Spleen (tissue), 11 donors: Measurements from ENCODE around the gene SLC6A1. TPM values are rescaled to one million over a fixed set of nuclear protein-coding genes. Genes with fewer than 3 reads are reported as not detected.
A peak's percentile ranks its signal among the peaks of the same experiment; 100 is the strongest.

ENCODE experiments used
- DNase-seq: peaks from one replicate; pipeline ENCODE4 v3.0.0-alpha.2; 2020
- H3K27ac ChIP-seq, 8 donors: fragments of 200-600 bp; sonication (generic) in 7 of 8; 1 replicate in 4 of 8; 2 replicates in 4 of 8; pipeline versions ENCODE4 v1.5.0 to v1.8.0; 2016 to 2021; ENCODE audit warnings: inconsistent platforms in 4 of 8, mild to moderate bottlenecking in 4 of 8, moderate library complexity in 1 of 8
- H3K27me3 ChIP-seq, 7 donors: fragments of 200-600 bp; sonication (generic) in 6 of 7; replicated peaks in 1 of 7; 1 replicate in 4 of 7; 2 replicates in 3 of 7; pipeline versions ENCODE4 v1.5.0 to v1.8.0; 2016 to 2021; ENCODE audit warnings: inconsistent platforms in 3 of 7, mild to moderate bottlenecking in 1 of 7
- H3K36me3 ChIP-seq, 6 donors: fragments of 200-600 bp; sonication (generic) in 5 of 6; 1 replicate in 4 of 6; 2 replicates in 2 of 6; pipeline versions ENCODE4 v1.5.0 to v1.8.0; 2016 to 2021; ENCODE audit warnings: inconsistent platforms in 2 of 6
- H3K4me1 ChIP-seq, 6 donors: fragments of 200-600 bp; sonication (generic) in 5 of 6; 1 replicate in 3 of 6; 2 replicates in 3 of 6; pipeline versions ENCODE4 v1.5.0 to v1.8.0; 2016 to 2021; ENCODE audit warnings: inconsistent platforms in 3 of 6
- H3K4me3 ChIP-seq, 8 donors: fragments of 200-600 bp; sonication (generic) in 7 of 8; 1 replicate in 4 of 8; 2 replicates in 4 of 8; pipeline versions ENCODE4 v1.5.0 to v1.8.0; 2016 to 2021; ENCODE audit warnings: inconsistent platforms in 4 of 8, mild to moderate bottlenecking in 4 of 8, moderate library complexity in 2 of 8
- H3K9me3 ChIP-seq, 8 donors: fragments of 200-600 bp; sonication (generic) in 7 of 8; 1 replicate in 4 of 8; 2 replicates in 4 of 8; pipeline versions ENCODE4 v1.5.0 to v1.8.0; 2016 to 2021; ENCODE audit warnings: inconsistent platforms in 4 of 8
- CTCF ChIP-seq, 11 experiments: fragments of 200-600 bp in 7 of 11; fragments of 450-650 bp in 4 of 11; sonication (generic) in 4 of 11; IDR thresholded peaks in 8 of 11; conservative IDR thresholded peaks in 3 of 11; 1 replicate in 7 of 11; 2 replicates in 4 of 11; pipeline versions ENCODE4 v1.4.0 to v1.8.0; 2016 to 2021; ENCODE audit warnings: antibody characterized with exemption in 11 of 11, inconsistent platforms in 4 of 11, mild to moderate bottlenecking in 1 of 11
- POLR2A ChIP-seq, 3 donors: fragments of 450-650 bp; IDR thresholded peaks; one replicate each; pipeline ENCODE4 v1.5.1; 2017; ENCODE audit warnings: antibody characterized with exemption in 3 of 3, mild to moderate bottlenecking in 1 of 3
- POLR2AphosphoS5 ChIP-seq, 3 donors: sonication (generic); formaldehyde crosslinking; IDR thresholded peaks; one replicate each; pipeline ENCODE4 v1.5.1; 2017; ENCODE audit warnings: antibody characterized with exemption in 3 of 3
- WGBS, 5 donors: extraction: QIAGEN DNeasy Blood & Tissue Kit in 3 of 5; methylation state at CpG; one replicate each; pipeline versions ENCODE4 v1.1.5 to v1.1.7; 2013 to 2018; 5-methylcytosine and 5-hydroxymethylcytosine counted together
- intact Hi-C: fragments of 100-400 bp; cut with DNase I; formaldehyde crosslinking; loops from one replicate; pipeline ENCODE4 v1.15.0; 2023; ENCODE audit warnings: low total_unique reads
- polyA plus RNA-seq, 3 donors: library from polyadenylated mRNA; stranded (reverse); fragments of 200-250 nt; gene quantifications; one replicate each; pipeline ENCODE4 v1.2.1, GENCODE V29; 2013
- total RNA-seq, 7 donors: library from RNA; depleted of rRNA in 3 of 7; stranded (reverse); fragments of >200 nt in 3 of 7; fragmentation: NEBNext Ultra II Directional in 4 of 7; extraction: Animal tissue kit (Norgen Biotek cat#: 25700) in 4 of 7; gene quantifications; one replicate each; pipeline versions ENCODE4 v1.1.0 to v1.2.1, GENCODE V29; 2016 to 2021
- donor health status: healthy with polysubstance abuse.
- donor health status: DM: no; HTN: no; CAD: no; lungs with moderate emphysema.
- donor health status: DM: no; HTN: no; CAD: no.
- donor health status: Bipolar disorder and iron deficiency.
- donor health status: healthy.
- donor health status: DM: no; HTN: no; CAD: no.
- donor health status: DM: yes; HTN: yes; CAD: no.

SLC6A1 gene
- total and polyA plus RNA-seq, 10 donors, result 0.11 to 3.0 (median 0.96) TPM

GRCh38 chr3:11034309-11034985, 41.9 kb downstream of the SLC6A1 start:
- intact Hi-C loops, result no loop called here
- TF ChIP-seq CTCF (IDR thresholded peaks at IDR 0.05 in 8 of 11, conservative IDR thresholded peaks at IDR 0.05 in 3 of 11) (no peak), POLR2AphosphoS5 (IDR thresholded peaks at IDR 0.05) (no peak), POLR2A (IDR thresholded peaks at IDR 0.05) (no peak)
- DNase-seq, result no peak
- Histone ChIP-seq H3K27me3 (peaks cover 0 to 60% (median 7%) of the 10 kb centered on the region in 7 donors), H3K36me3 (no peaks in the 10 kb centered on the region), H3K27ac (no peak overlapping the region), H3K4me1 (peaks cover 0 to 25% (median 4%) of the 10 kb centered on the region in 6 donors), H3K9me3 (no peaks in the 10 kb centered on the region), H3K4me3 (no peak overlapping the region)
- 61 to 75% (median 70%) methylated on average over 5 of the region's 5 CpGs for WGBS, 5 donors

GRCh38 chr3:11035757-11036505, 43.4 kb downstream of the SLC6A1 start:
- peak; percentile 81 for DNase-seq
- peaks cover 0 to 68% (median 7%) of the 10 kb centered on the region in 7 donors for H3K27me3 ChIP-seq
- WGBS, 5 donors, result 71 to 80% (median 78%) methylated on average over 19 of the region's 19 CpGs
- no peaks in the 10 kb centered on the region for H3K9me3 ChIP-seq
- intact Hi-C loops, result no loop called here
- H3K4me3 ChIP-seq, result no peak overlapping the region
- peak overlapping the region in 1 of 8 donors; percentile 69 for H3K27ac ChIP-seq
- H3K4me1 ChIP-seq, result peaks cover 0 to 25% (median 4%) of the 10 kb centered on the region in 6 donors
- peak; percentile 36 to 69 (median 53) for TF ChIP-seq POLR2AphosphoS5 (IDR thresholded peaks at IDR 0.05)
- TF ChIP-seq POLR2A (IDR thresholded peaks at IDR 0.05), result no peak
- TF ChIP-seq CTCF (IDR thresholded peaks at IDR 0.05 in 8 of 11, conservative IDR thresholded peaks at IDR 0.05 in 3 of 11), result no peak
- H3K36me3 ChIP-seq, result no peaks in the 10 kb centered on the region

GRCh38 chr3:11037241-11037873, 44.8 kb downstream of the SLC6A1 start:
- no peak for TF ChIP-seq POLR2A (IDR thresholded peaks at IDR 0.05)
- TF ChIP-seq POLR2AphosphoS5 (IDR thresholded peaks at IDR 0.05), result peak in 2 of 3 donors; percentile 45 to 71
- TF ChIP-seq CTCF (IDR thresholded peaks at IDR 0.05 in 8 of 11, conservative IDR thresholded peaks at IDR 0.05 in 3 of 11), result no peak
- H3K4me1 ChIP-seq, result peaks cover 0 to 25% (median 4%) of the 10 kb centered on the region in 6 donors
- H3K27me3 ChIP-seq, result peaks cover 0 to 68% (median 7%) of the 10 kb centered on the region in 7 donors
- no peak for DNase-seq
- WGBS, 5 donors, result 14 to 28% (median 21%) methylated on average over 24 of the region's 24 CpGs
- no peaks in the 10 kb centered on the region for H3K9me3 ChIP-seq
- intact Hi-C loops, result no loop called here
- peak overlapping the region in 5 of 8 donors; percentile 43 to 78 (median 62) for H3K27ac ChIP-seq
- H3K36me3 ChIP-seq, result no peaks in the 10 kb centered on the region
- H3K4me3 ChIP-seq, result peak overlapping the region in 3 of 8 donors; percentile 7 to 30 (median 20)
